ENCODE measurements around the gene TMEM41A.

- TF ChIP-seq CTCF (conservative IDR thresholded peaks at IDR 0.05; ENCODE audit: low read depth in 2 of 2): no peak
- TF ChIP-seq ZNF462 (CRISPR knock-in tag; IDR thresholded peaks at IDR 0.05): no peak
- no peak for TF ChIP-seq EZH2 (IDR thresholded peaks at IDR 0.05; ENCODE audit: low read depth, unreplicated experiment)
- no peak for TF ChIP-seq JUNB (IDR thresholded peaks at IDR 0.05; ENCODE audit: unreplicated experiment)
- no peak for TF ChIP-seq EZH2phosphoT487 (IDR thresholded peaks at IDR 0.05; ENCODE audit: unreplicated experiment)
- TF ChIP-seq CREB1 (CRISPR knock-in tag; IDR thresholded peaks at IDR 0.05; ENCODE audit: low read depth): no peak
- TF ChIP-seq POLR2AphosphoS5 (IDR thresholded peaks at IDR 0.05; ENCODE audit: low read depth): no peak
- TF ChIP-seq ZNF114 (CRISPR knock-in tag; IDR thresholded peaks at IDR 0.05): no peak
- no peak for TF ChIP-seq REST (IDR thresholded peaks at IDR 0.05; ENCODE audit: unreplicated experiment)
Measured at GRCh38 chr3:185507883-185508282, 9.0 kb upstream of the TMEM41A start.
